NB4 (cell line): ENCODE data around the gene IGFBP5.

Source experiments
- DNase-seq: peaks from one replicate; pipeline ENCODE4 v3.0.0; 2010; ENCODE audit warnings: low read depth
- H3K4me3 ChIP-seq: one replicate; pipeline ENCODE4 v1.5.1; 2011; ENCODE audit warnings: mild to moderate bottlenecking, low read depth, low read length, moderate library complexity
- CTCF ChIP-seq: IDR thresholded peaks from one replicate; pipeline ENCODE4 v1.5.1; 2012; ENCODE audit warnings: low read depth, low read length
- MAX ChIP-seq: IDR thresholded peaks from 2 replicates; pipeline ENCODE4 v1.6.1; 2011; ENCODE audit warnings: low read depth, low read length
- MYC ChIP-seq: IDR thresholded peaks from 2 replicates; pipeline ENCODE4 v1.6.1; 2011; ENCODE audit warnings: low read depth, low read length
- POLR2A ChIP-seq: IDR thresholded peaks from 2 replicates; pipeline ENCODE4 v1.6.1; 2011; ENCODE audit warnings: mild to moderate bottlenecking; ENCODE audit not compliant: insufficient read length; ENCODE audit errors: extremely low read depth

Gene IGFBP5

GRCh38 chr2:216663846-216664245, 31.5 kb downstream of the IGFBP5 start:
- no peak overlapping the region for H3K4me3 ChIP-seq
- no peak for DNase-seq
- TF ChIP-seq MYC (no peak), POLR2A (no peak), MAX (no peak)

- H3K4me3 ChIP-seq = no peak overlapping the region
- no peak for DNase-seq
Observed at GRCh38 chr2:216663106-216663505, 32.2 kb downstream of the IGFBP5 start.

GRCh38 chr2:216661639-216662375, 33.5 kb downstream of the IGFBP5 start:
- peak; percentile 35 for DNase-seq
- H3K4me3 ChIP-seq = no peak overlapping the region
- TF ChIP-seq POLR2A (no peak), CTCF (peak; percentile 28)

More at GRCh38 chr2:216663106-216663505, 32.2 kb downstream of the IGFBP5 start:
- TF ChIP-seq MYC (no peak), MAX (no peak), POLR2A (no peak), CTCF (no peak)

DNA sequence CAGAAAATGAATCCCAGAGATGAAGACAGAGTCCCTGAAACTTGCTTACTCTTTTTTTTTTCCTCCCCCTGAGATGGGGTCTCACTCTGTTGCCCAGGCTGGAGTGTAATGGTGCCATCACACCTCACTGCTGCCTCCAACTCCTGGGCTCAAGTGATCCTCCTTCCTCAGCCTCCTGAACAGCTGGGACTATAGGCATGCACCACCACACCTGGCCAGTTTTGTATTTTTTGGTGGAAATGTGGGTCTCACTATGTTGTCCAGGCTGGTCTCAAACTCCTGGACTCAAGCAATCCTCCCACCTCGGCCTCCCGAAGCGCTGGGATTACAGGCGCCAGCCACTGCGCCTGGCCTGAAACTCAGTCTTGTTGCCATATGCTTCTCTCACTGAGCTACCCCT, 34.3 kb downstream of the IGFBP5 start:
- TF ChIP-seq MYC = no peak
- TF ChIP-seq MAX = no peak
- TF ChIP-seq CTCF = no peak
- TF ChIP-seq POLR2A = no peak
- DNase-seq = no peak
- no peak overlapping the region for H3K4me3 ChIP-seq

GRCh38 chr2:216660496-216660895, 34.9 kb downstream of the IGFBP5 start:
- no peak for TF ChIP-seq CTCF
- no peak for TF ChIP-seq MAX
- no peak for TF ChIP-seq MYC
- no peak overlapping the region for H3K4me3 ChIP-seq
- DNase-seq = no peak

GRCh38 chr2:216659276-216659675, 36.1 kb downstream of the IGFBP5 start:
- H3K4me3 ChIP-seq = no peak overlapping the region
- DNase-seq = no peak
- TF ChIP-seq POLR2A = no peak
- no peak for TF ChIP-seq CTCF
- TF ChIP-seq MAX = no peak
- no peak for TF ChIP-seq MYC
